NCI-H446 treated with DMSO at 0.1 percent for 48 hours (cell line): Measurements from ENCODE around the gene RAD51B.
"Not testable (repeated sequence)": the region's sequence is repeated elsewhere in the genome, so short reads cannot be mapped to it uniquely, and the experiment has no call there.

ENCODE experiments used
- DNase-seq: peaks from one replicate; lab custom pipeline; 2025; lab: John Stamatoyannopoulos, UW

RAD51B gene

DNA sequence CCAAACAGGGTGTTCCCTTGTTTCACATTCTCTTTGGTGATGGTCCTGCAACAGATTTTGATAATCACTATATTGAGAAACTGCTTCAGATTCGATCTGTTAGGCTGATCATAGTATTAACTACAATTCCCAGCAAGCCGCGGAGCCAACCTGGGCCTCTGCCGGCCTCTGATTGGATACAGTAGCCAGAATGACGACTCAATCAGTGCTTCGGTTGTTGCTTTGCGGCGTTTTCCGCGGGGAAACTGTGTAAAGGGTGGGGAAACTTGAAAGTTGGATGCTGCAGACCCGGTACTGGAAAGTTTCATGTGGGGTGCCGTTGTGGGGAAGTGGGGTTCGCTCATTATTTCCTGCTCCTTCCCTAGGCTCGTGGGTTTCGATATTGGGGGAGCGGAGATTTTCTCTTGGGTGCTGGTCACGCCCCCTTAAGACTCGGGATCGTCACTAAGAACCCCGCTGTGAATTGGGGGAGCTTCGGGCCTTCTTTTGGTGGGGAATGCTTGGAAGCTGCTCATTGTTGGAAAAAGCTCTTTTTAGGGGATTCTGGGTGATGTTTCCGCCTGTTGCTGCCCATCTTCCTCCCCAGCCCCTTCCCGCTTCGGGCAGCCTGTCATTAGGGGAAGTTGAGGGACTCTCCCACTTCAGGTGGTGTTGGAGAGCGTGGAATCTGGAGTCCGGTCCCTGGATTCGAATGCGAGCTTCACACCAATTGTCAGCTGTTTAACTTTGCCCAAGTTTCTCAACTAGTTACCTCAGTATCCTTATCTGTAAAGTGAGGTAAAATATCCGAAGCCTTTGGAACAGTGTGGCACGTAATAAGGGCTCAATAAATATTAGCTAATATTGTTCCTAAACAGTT is at the start of gene RAD51B:
Gene RAD51B, plus strand, starts transcription at position 217 of the 859 bp plus-strand sequence.
- peak; percentile 68 for DNase-seq

DNA sequence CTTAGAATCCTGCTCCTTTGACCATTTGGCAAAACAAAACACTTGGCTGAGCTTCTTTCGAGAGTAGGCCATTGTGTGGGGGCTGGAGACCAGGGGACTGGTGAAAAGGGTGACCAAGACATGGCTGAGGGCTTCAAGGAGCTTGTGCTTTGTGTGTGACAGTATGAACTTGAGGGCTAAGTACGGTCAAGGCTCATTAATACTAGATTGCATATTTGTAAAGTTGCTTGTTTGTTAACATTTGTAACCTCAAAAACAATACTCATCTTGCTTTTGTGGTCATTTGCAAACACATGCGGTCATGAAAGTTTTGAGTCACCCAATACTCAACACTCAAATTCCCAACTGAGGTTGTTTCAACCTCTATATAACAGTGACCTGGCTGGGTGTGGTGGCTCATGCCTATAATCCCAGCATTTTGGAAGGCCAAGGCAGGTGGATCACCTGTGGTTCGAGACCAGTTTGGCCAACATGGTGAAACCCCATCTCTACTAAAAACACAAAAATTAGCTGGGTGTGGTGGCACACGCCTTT is 45.7 kb upstream of the RAD51B start:
- no peak for DNase-seq

DNA sequence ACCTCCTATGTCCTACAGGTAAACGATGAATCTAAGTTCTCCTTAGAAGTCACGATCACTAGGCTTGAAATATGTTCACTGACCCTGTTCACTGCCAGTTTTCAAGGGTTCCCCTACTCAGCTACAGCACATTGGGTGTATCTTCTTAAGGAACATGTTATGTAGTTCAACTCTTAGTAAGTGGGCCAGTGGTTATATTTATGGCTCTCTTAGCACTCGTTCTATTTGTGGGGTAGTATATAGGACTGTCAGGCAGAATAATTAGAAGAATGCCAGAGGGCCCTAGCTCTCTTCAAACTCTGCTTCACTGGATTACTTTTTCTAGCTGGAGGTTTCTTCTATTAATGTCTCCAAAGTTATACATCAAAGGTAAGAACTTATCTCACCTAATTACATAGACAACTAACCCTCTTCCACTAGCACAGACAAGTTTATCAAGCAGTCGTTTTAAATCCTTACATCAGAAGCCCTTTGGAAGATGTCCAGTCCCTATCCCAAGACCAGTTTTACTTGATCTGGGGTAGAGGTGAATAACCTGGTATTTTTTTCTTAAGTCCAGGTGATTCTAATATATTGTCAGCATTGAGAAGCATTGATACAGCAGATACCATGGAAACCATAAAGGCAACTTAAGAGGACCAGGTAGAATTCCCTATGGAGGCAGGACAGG is 42.8 kb upstream of the RAD51B start:
- DNase-seq: no peak

DNA sequence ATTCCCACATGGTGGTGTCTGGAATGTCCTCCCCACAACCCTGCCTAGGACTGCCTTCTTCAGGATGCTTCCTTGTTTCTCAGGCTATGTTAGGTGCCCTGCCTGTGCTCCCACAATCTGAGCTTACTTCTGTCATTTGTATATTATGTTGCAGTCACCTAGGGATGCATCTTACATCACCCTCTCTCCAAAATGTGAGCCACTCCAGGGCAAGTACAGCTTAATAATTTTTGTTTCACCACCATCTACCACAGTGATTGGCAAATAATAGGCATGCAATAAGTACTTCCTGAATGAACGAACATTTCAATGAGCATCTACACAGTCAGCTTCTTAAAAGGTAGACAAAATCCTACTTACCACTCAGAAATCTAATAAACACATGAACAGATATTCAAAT is 40.8 kb upstream of the RAD51B start:
- DNase-seq: no peak

DNA sequence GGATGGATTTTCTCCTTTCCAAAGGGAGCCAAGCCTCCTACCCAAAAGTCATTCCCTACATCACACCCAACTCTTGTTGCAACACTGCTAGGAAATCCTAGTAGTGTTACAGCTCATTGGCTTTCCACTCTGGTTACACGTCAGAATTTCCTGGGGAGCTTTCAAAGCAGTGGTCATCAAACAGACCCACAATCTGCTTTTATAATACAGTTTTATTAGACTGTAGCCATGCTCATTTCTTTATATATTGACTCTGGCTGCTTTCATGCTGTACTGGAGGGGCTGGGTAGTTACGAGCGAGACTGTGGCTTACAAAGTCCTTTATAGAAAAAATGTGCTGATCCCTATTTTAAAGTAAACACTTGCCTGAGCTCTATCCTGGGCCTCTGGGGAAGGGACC is 37.5 kb upstream of the RAD51B start:
- DNase-seq: no peak

DNA sequence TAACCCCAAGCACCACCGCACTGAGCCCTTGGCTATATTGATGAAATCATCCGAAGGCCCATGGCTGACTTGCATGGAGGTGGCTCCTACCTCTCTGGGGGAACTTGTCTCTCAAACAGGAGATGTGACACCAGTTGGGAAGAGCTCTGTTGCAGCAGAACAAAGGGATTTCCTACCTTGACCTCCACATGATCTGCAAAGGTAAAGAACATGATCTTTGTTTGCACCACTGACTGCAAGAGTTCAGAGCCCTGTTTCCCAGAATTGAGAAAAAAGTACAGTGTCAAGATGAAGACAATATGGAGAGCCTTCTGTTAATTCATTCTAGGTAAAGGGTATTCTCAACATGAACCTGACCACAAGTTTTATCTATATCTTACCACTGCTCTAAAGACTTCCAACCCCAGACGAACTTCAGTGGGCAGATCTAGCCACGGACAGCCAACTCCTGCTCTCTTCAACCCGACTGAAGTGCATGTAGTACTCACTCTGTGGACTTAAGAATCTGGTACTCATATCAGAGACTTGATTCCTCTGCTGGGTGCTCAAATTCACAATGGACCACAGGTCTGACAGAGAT is 35.2 kb upstream of the RAD51B start:
- no peak for DNase-seq

DNA sequence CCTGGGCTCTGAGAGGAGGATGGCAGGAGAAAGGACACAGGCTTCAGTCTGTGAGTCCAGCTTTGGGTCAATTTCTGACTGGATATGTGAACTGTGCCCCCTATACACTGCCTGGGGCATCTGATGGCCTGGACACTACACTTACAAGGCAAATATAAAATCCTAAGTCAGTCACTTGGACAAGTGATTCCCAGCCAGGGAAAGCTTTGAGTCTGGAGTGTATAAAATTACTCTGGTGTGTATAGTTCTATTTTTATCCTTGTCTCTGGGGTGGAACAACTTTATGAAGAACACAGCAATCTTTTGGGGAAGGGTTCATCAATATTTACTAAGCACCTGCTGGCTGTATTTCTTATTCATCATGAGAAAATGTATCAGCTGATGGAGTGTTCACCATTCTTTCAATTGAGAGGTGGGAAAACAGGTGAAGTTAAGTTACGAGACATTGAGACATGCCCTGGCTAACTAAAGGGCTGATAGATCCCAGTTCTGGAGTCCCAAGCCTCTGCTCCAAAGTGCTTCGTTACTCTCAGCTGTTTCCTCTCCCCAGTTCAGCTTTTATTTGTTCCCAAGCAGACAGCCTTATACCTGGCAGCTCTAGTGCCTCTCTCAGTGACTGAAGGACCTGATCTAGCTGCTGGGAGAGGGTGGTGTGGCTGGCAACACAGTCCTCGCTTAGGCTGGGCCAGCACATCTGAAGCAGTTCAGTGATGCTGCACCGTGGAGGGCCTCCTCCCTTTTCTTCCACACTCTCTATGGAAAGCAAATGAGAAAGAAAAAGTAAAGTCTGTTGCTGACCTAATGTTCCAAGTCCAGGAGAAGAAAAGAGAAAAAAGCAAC is 34.1 kb upstream of the RAD51B start:
- no peak for DNase-seq

DNA sequence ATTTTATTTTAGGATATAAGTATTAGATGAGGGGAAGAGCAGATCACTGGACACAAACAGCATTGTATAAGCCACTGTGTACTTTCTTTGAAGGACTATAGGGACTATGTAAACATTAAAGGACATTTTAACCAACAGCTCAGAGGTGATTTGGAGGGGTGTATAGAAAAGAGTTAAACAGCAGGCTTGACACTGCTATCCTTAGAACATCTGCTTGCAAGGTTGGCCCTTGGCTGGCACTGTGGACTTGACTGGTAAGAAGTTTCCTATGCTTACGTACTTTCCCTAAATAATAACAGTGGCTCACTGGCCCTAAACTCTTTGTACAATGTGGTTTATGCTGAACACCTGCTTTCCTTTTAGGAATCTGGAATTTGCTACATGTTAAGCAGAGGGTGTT is 31.9 kb upstream of the RAD51B start:
- DNase-seq: no peak

DNA sequence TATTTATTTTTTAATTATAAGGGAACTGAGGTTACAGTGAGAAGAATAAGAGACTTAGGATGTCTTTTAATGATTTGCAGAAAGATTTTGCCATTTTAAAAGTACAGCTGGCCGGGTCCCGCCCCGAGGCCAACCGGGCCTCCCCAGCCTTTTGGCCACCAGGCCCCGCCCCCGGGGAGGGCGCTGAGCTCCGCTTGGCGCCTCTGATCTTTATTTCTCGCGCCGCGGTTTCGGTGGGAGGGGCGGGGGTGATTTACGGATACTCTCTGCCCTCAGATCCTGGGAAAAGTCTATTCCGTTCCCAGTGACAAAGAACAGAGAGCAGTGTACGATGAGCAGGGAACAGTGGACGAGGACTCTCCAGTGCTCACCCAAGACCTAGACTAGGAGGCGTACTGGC is 20.8 kb upstream of the RAD51B start:
- no peak for DNase-seq

DNA sequence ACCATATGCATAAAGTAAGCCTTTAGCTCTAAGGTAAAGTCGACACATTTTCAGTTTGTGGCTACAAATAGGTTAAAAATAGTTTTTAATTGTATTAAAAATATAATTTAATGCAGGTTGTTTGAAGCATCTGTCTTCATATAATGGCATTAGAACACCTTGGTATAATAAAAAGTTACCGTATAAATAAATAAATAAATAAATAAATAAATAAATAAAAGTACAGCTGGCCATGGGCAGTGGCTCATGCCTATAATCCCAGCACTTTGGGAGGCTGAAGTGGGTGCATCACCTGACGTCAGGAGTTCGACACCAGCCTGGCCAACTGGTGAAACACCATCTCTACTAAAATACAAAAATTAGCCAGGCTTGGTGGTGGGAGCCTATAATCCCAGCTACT is 18.8 kb upstream of the RAD51B start:
- no peak for DNase-seq

DNA sequence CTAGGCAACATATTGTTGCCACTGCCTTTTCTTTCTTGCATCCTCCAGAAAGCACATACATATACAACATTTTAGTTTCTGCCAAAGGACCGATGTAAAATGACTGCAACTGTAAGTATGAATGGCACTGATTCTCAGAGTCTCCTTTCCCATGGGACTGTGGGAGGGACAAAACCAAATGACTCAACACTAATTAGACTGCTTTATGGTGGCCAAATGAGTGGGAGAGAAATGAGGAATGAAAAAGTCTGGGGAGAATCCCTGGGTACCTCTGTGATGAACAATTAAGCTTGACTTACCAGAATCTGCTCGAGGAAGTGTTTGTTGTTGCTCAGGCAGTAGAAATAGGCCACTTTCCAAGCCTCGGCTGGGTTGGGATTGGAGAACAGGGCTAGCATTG is 13.3 kb upstream of the RAD51B start:
- no peak for DNase-seq

DNA sequence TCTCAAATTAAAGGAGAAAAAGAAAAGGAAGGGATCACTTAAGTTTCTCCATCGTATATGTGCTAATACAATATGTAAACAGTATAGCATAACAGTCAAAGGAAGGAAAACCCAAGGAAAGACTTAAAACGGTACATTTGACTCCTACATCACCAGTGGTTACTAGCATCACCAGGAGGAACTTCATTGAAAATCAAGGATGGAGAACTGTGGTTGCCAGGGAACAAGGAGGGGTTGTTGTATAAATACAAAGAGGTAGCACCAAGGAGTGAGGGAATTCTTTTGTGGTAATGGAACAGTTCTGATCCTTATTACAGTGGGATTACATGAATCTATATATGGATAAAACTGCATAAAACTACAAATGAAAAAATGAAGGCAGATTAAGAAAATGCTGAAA is 4.8 kb upstream of the RAD51B start:
- DNase-seq: no peak

DNA sequence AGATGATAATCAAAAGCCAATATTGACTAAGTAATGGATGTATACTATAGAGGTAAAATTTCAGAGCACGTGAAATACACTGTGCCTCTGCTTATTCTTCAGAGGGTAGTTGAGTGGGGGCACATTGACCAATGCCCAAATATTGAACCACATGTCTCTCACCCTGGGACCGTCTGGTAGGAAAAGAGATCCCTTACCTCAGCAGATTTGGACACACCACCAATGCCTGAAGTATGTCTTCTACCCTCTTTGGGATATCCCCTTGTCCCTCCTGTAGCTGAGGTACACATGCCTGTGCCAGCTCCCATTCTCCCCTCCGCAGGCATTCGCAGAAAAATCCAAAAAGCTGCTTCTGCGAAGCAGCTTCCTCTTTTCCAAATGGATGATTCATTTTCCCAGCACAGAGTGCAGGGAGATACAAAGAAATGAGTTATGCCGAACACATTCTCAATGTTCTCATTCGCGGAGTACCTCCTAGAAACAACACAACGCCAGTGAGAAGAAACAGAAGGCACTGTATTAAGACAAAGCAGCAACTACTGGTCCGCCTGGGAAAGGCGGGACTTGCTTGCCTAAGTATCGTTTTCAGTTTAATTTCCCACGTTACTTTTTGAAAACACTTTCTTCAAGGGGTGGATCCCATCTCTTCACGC is 3.9 kb upstream of the RAD51B start:
- no peak for DNase-seq

DNA sequence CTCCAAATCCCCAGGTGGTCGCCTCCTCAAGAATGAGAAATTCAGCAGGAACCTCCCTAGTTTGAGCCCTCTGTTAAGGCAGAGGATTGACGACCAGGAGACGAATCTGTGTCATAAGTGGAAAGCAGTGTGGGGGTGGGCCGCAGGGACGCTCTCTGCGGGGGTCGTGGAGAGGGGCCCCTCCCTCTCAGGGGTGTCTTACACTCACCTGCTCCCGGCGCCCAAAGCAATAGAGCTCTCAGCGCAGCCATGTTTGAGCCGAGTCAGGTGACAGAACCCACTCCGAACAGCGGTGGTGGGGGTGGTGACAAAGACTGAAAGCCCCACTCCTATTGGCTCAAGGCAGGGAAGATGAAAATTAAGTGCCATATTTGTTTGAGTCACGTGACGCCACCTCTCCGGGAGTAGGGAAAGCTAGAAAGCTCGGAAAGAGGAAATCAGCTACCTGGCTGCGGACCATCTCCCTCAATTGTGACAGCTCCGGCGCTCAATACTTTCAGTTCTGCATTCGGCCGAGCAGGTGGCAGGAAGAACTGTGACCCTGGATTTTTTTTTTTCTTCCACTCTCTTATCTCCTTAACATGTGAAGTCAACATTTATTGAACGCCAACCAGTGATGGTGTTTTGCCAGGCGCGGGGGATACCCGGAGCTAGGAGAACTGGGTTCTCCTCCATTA is 3.1 kb upstream of the RAD51B start, which contains the start of gene ZFYVE26:
Gene ZFYVE26, minus strand, starts transcription at position 265 of the 677 bp plus-strand sequence. CDS start 627 bp downstream, outside the sequence.
- DNase-seq: peak; percentile 93

DNA sequence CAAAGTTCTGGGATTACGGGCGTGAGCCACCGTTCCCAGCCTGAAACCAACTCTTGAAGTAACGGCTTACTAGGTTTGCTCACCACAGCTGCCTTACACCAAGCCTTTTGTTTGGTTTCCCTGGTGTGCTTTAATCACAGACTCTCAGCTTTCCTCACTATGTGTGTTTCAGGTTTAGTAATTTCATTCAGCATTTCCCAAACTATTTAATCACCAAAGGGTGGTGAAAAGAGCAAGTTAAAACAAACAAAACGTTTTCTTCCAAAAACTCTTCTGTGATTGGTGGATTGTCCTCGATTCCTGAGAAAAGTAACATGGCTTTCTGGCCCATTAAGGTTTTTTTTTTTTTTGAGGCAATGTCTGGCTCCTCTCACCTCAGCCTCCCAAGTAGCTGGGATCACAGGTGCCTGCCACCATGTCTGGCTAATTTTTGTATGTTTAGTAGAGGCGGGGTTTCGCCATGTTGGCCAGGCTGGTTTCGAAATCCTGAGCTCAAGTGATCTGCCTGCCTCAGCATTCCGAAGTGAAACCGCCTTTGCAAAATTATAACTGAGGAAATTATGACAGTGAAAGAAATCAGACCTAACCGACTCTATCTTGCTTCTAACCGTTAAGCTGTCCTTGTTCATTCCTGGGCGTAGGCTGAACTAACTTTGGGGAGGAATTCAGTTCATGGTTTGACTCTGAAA is 1.7 kb upstream of the RAD51B start:
- no peak for DNase-seq

DNA sequence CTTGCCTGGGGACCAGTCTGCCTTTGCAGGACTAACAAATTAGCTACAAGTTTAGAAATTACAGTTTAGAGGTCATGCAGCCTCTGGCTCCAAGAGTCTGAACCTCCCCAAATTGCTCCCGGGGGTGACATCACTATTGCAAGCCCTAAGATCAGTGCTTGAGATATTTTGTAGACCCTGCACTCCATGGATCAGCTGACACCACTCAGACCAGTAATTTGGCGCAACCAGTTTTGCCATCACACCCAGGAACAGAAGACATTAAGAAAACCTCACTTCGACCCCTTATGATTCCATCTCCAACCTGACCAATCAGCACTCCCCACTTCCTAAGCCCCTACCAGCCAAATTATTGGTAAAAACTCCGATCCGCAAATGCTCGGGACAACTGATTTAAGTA is 1.1 kb upstream of the RAD51B start:
- not testable (repeated sequence) for DNase-seq

DNA sequence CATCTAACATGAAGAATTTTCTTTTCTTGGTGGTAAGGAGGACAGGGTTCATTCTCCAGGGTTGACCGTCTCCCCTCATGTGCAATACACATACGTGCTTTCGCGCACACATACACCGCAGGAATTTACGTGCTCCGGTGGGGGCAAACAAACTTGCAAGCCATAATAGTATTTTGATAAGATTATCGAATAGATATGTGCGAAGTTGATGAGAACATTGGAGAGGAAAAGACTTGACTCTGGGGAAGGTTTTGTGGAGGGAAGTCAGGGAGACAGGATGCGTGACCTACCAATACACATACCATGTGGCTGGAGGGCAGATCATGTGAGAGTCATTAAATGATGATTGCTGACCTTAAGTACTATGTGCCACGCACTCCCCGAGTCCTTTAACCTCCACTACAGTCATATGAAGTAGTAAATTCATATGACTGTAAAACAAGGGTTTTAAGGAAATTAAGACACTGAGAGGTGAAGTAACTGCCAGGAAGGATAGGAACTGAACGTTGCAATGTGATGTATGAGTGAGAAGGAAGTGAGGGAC is 921 bp downstream of the RAD51B start:
- no peak for DNase-seq

DNA sequence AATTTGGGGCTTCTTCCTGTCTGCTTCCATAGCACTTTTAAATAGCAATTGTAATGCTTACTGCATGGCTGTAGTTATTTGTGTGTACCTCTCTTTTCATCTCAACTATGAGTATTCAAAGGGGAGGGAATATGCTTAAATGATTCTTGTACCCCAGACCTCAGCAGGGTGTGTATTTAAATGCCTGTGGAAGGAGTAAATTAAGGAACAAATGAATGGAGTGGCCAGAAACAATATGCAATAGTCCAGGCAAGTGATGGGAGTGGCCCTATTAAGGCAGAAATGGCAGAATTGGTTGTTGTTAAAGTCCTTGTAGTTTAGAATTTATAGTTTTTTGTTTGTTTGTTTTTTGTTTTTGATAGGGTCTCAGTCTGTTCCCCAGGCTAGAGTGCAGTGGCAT is 1.5 kb downstream of the RAD51B start:
- no peak for DNase-seq

DNA sequence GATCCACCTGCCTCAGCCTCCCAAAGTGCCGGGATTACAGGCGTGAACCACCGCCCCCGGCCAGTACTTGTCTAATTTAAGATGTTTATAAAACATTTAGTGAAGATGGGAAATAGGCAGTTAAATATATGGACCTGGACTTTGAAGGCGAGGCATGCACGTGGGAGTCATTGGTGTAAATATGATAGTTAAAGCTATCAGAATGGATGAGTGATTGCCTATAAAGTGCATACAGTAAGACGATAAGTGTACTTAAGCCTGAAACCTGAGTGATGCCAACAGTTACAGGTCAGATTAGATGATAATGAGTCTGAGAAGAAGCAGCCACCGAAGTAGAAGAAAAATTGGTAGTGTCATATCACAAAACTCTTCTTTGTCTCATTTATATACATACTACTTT is 11.5 kb downstream of the RAD51B start:
- no peak for DNase-seq

DNA sequence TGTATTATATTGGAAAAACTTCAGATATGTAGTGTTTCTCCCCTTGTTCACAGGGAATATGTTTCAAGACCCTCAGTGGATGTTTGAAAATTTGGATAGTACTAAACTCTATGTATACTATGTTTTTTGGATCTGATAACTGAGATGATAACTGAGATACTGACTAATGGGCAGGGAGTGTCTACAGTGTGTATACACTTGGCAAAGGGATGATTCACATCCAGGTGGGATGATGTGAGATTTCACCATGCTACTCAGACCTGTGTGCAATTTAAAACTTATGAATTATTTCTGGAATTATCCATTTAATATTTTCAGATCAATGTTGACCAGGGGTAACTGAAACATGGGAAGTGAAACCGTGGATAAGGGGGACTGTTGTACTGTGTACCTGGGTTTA is 13.8 kb downstream of the RAD51B start:
- DNase-seq: no peak
